ENCODE measurements around the gene UBA1.

GRCh38 chrX:47242321-47242720, 48.7 kb downstream of the UBA1 start:
- no peak for TF ChIP-seq CTCF (conservative IDR thresholded peaks at IDR 0.05 in 1 of 2, IDR thresholded peaks at IDR 0.05 in 1 of 2; ENCODE audit: extremely low read depth in 1 of 2, insufficient read depth in 1 of 2, low read depth in 1 of 2, low read length in 2 of 2)
- no peak for TF ChIP-seq EZH2 (IDR thresholded peaks at IDR 0.05; ENCODE audit: borderline replicate concordance, low read length)
